Activated naive CD8-positive, alpha-beta T cell treated with anti-CD3 and anti-CD28 coated beads, Interleukin-2, amount 10 ng/mL, durations not matched to agents 7 days and 5 days (primary cell): Measurements from ENCODE around the gene GOSR1. TPM values are rescaled to one million over a fixed set of nuclear protein-coding genes. Genes with fewer than 3 reads are reported as not detected.
"Not testable (repeated sequence)": the region's sequence is repeated elsewhere in the genome, so short reads cannot be mapped to it uniquely, and the experiment has no call there.

ENCODE experiments used
- ATAC-seq: fragments of 150-1000 bp; cut with Tn5 transposase; one replicate; pipeline ENCODE4 v1.10.0; 2021; ENCODE audit warnings: low read depth, moderate library complexity
- POLR2A ChIA-PET: fragments of 350-600 bp; sonication (Branson Sonifier 250); formaldehyde crosslinking; loops from one replicate; lab custom pipeline; 2021; ENCODE audit warnings: antibody characterized with exemption; lab: Charles Lee
- DNase-seq: peaks from one replicate; pipeline ENCODE4 v3.0.0; 2021
- H3K27ac Mint-ChIP-seq: one replicate; pipeline ENCODE4 v1.8.0; 2022; ENCODE audit warnings: mild to moderate bottlenecking, mixed read lengths
- H3K27me3 Mint-ChIP-seq: one replicate; pipeline ENCODE4 v1.8.0; 2022; ENCODE audit warnings: mild to moderate bottlenecking, moderate library complexity, mixed read lengths
- H3K36me3 Mint-ChIP-seq: one replicate; pipeline ENCODE4 v1.8.0; 2021; ENCODE audit warnings: mild to moderate bottlenecking, mixed read lengths
- H3K4me1 Mint-ChIP-seq: one replicate; pipeline ENCODE4 v1.8.0; 2021; ENCODE audit warnings: mixed read lengths
- H3K4me3 Mint-ChIP-seq: one replicate; pipeline ENCODE4 v1.8.0; 2022; ENCODE audit warnings: mild to moderate bottlenecking, moderate library complexity, mixed read lengths
- H3K9me3 Mint-ChIP-seq: one replicate; pipeline ENCODE4 v1.8.0; 2021; ENCODE audit warnings: mixed read lengths
- total RNA-seq, 2 experiments: library from RNA; stranded (reverse); gene quantifications; one replicate each; pipeline ENCODE4 v1.2.3, GENCODE V29; 2021

Gene GOSR1
- total RNA-seq, 2 experiments from 2014 or later: 44.8 to 46.8 TPM

DNA sequence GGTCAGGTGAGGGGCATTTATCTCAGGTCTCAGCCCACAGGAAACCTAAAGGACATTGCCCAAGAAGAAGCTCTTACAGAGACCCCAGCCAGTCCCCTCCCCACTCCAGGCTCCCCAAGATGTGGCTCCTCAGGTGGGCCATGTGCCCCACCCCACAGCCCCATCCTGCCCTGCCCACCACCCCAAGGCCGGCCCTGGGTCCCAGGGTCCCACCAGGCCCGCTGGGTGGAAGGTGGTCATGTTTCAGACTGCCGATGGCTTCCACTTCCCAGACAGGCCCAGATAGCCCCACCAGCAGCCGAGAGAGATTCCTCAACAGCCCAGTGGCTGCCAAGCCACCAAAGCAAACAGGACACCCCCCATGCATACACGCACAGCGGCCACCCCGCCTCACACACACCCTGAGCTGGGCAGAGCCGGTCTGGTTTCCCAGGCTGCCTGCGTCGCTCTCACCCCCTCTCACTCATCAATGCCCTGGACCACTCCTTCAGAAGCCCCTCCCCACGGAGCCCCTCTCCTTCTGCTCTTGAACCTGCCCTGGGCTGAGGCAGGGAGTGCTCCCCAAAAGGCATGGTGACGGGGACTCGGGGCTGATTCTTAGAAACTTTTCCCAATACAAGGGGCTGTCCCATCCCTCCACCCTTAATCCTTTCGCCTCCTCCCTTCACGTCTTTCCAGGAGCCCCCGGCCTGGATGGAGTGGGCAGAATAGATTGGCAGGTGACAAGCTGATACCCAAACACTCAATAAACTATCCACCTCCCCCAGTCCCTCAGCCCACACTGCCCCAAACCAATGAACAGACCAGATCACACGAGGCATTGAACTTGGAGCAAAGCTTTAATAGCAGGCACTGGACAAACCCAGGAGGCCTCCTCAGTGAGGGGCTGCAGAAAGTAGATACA is 95.7 kb downstream of the GOSR1 start:
- POLR2A ChIA-PET, H3K27ac Mint-ChIP-seq, DNase-seq, H3K36me3 Mint-ChIP-seq, ATAC-seq, H3K27me3 Mint-ChIP-seq, H3K9me3 Mint-ChIP-seq, H3K4me1 Mint-ChIP-seq, H3K4me3 Mint-ChIP-seq: not testable (repeated sequence)

- POLR2A ChIA-PET: no interaction called here
- Mint-ChIP-seq H3K9me3 (no peaks in the 10 kb centered on the region), H3K27ac (no peak overlapping the region), H3K4me3 (no peak overlapping the region), H3K4me1 (no peaks in the 10 kb centered on the region), H3K27me3 (peaks cover 2% of the 10 kb centered on the region), H3K36me3 (no peaks in the 10 kb centered on the region)
- DNase-seq: no peak
- ATAC-seq: no peak
Measured at GRCh38 chr17:30573603-30574175, 96.5 kb downstream of the GOSR1 start.

DNA sequence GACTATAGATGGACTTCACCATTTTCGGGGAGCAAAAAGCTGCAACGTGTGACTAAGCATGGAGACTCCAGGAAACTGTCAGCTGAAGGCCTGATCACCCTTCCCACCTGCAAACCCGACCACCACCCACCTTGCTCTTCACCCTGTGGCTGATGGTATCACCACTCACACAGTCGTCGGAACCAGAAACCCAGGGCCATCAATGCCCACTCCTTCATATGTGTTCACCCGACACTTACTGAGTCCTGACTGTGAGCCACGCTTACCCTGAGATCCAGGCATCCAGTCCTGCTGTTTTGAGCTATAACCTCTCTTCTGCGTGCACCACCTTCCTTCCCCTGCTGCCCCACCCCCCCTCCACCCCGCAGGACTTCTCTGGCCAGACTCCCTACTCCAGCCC is 97.1 kb downstream of the GOSR1 start:
- H3K27ac Mint-ChIP-seq, ATAC-seq, H3K4me3 Mint-ChIP-seq, H3K9me3 Mint-ChIP-seq, POLR2A ChIA-PET, H3K4me1 Mint-ChIP-seq, DNase-seq, H3K27me3 Mint-ChIP-seq, H3K36me3 Mint-ChIP-seq: not testable (repeated sequence)

- H3K27me3 Mint-ChIP-seq, H3K27ac Mint-ChIP-seq, H3K4me3 Mint-ChIP-seq, ATAC-seq, H3K9me3 Mint-ChIP-seq, H3K36me3 Mint-ChIP-seq, POLR2A ChIA-PET, H3K4me1 Mint-ChIP-seq, DNase-seq: not testable (repeated sequence)
Measured at GRCh38 chr17:30574806-30575205, 97.6 kb downstream of the GOSR1 start.

DNA sequence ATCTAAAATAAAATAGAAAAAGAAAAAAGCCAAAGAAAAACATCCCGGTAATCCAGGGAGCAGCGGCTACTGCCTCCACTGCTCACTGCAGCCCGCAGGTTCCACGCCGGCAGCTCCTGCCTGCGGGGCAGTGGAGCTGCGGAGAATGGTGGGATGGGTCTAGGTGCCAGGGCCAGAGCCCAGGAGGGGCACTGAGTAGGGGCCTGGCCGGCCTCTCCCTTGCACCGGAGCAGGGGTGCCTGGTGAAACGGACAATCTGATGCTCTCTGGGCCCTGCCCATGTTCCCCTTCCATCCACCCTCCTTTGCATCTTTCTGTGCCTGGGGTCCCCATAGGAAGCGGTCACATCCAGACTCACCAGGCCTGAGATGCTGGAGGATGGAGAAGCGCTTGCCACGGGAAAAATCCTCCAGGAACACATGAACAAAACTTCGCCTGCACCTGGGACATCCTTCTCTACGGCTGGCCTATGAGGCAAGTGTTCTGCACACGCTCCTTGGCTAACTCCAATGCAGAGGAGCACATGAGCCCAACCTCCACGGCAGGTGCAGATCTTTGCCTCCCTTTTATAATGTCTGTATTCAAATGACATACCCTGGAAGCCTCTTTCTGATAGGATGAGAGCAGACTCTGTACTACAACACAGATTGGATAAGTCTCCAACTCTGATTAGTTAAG is 98.6 kb downstream of the GOSR1 start:
- H3K4me1 Mint-ChIP-seq, POLR2A ChIA-PET, DNase-seq, H3K27ac Mint-ChIP-seq, H3K36me3 Mint-ChIP-seq, ATAC-seq, H3K4me3 Mint-ChIP-seq, H3K27me3 Mint-ChIP-seq, H3K9me3 Mint-ChIP-seq: not testable (repeated sequence)

- no peak for DNase-seq
- Mint-ChIP-seq H3K9me3 (no peaks in the 10 kb centered on the region), H3K4me3 (no peak overlapping the region), H3K36me3 (no peaks in the 10 kb centered on the region), H3K4me1 (no peaks in the 10 kb centered on the region), H3K27ac (no peak overlapping the region), H3K27me3 (no peaks in the 10 kb centered on the region)
- POLR2A ChIA-PET: no interaction called here
- ATAC-seq: no peak
Measured at GRCh38 chr17:30576326-30576861, 99.2 kb downstream of the GOSR1 start.

Other genes starting within 250 kb of the GOSR1 start
- not detected for gene SLC6A4, start 241.7 kb upstream of the GOSR1 start, total RNA-seq
- 10 to 100 TPM; 61.8 to 64.1 TPM for gene BLMH, start 185.5 kb upstream of the GOSR1 start, total RNA-seq
- gene TMIGD1, start 143.4 kb upstream of the GOSR1 start, total RNA-seq: not detected
- 10 to 100 TPM; 18.6 to 23.3 TPM for gene CPD, start 98.5 kb upstream of the GOSR1 start, total RNA-seq